ENCODE results near the gene KLHL12. TPM values are rescaled to one million over a fixed set of nuclear protein-coding genes. Genes with fewer than 3 reads are reported as not detected.

The KLHL12 gene
- total RNA-seq, 6 experiments from 2014 or later: 10.7 to 13.0 (median 12.3) TPM

DNA sequence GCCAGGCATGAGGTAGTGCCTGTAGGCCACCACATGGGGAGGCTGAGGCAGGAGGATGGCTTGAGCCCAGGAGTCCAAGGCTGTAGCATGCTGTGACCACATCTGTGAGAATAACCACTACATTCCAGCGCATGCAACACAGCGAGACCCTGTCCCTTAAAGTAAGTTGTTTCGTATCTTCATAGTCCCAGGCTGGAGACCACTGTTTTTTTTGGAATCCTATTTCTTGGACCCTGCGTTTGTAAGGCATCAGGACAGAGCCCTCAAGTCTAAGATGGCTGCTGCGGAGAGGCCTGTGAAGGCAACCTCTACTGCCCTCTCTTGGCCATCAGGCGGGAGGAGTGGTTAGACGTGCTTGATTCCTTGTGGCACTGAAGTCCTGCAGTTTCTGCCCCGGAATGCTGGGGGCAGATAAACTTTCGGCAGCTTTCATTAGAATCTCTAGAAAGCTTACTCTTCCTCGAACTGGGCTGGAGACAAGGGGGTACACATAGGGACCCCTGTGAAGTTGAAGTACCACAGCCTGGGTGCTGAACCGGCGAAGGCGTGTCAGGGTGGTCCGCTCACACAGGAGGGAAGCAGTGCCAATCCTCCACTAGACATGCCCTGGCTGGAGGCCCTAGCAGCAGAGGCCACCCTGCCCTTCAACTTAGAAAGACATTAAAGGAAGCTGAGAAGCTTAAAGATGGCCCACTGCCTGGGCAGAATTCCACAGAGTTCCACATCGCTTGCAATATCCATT is 74.7 kb downstream of the KLHL12 start:
- Histone ChIP-seq H3K4me3 (no peak overlapping the region), H3K4me1 (peaks cover 0 to 13% (median 0%) of the 10 kb centered on the region in 4 donors), H3K27ac (no peak overlapping the region), H3K9me3 (no peaks in the 10 kb centered on the region), H3K27me3 (no peaks in the 10 kb centered on the region), H3K36me3 (no peaks in the 10 kb centered on the region)
- 33% methylated on average over 3 of the region's 15 CpGs for WGBS (ENCODE audit: insufficient coverage, low coverage, low lambda C conversion rate, missing lambda C conversion rate)
- DNase-seq (no peak), ATAC-seq (peak in 3 of 4 donors; percentile 29 to 38 (median 36))
- TF ChIP-seq, protein P1, sequence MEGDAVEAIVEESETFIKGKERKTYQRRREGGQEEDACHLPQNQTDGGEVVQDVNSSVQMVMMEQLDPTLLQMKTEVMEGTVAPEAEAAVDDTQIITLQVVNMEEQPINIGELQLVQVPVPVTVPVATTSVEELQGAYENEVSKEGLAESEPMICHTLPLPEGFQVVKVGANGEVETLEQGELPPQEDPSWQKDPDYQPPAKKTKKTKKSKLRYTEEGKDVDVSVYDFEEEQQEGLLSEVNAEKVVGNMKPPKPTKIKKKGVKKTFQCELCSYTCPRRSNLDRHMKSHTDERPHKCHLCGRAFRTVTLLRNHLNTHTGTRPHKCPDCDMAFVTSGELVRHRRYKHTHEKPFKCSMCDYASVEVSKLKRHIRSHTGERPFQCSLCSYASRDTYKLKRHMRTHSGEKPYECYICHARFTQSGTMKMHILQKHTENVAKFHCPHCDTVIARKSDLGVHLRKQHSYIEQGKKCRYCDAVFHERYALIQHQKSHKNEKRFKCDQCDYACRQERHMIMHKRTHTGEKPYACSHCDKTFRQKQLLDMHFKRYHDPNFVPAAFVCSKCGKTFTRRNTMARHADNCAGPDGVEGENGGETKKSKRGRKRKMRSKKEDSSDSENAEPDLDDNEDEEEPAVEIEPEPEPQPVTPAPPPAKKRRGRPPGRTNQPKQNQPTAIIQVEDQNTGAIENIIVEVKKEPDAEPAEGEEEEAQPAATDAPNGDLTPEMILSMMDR (IDR thresholded peaks at IDR 0.05): peak; percentile 13 to 28 (median 22)
- TF ChIP-seq POLR2A (IDR thresholded peaks at IDR 0.05): no peak
- intact Hi-C loops (cut with DNase I): no loop called here

DNA sequence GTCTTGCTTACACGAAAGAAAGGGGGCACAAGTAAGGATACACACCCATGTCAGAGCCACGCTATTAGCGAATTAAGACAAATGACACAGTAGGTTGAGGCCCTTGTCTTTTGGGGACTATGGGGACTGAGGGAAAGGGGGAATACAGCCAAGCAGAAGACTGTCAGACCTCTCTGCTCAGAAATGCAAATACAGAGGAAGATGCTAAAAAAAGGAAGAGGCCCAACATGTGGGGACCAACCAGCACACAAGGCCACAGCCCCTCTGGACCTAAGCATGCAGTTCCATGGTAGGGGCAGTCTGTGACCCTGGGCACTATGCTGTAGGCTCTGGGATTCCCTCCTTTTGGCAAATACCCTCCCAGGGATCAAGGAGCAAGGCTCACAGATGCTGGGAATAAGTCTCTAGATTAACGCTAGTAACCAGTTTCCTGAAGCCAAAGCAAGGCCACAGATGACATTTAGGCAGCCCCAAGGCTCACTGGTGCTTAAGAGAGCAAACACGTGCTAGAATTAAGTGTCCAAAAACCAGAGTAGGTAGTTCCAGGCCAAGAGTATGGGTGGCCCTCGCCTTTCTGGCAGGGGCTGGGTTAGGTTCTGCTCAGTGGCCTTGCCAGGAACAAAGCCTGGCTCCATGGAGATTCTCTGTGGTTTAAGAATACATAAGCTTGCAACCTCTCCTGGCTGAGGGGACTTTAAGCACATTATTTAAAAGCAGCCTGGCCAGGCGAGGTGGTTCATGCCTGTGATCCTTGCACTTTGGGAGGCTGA is 76.3 kb downstream of the KLHL12 start:
- intact Hi-C loops (cut with DNase I): no loop called here
- 87% methylated on average over 4 of the region's 7 CpGs for WGBS (ENCODE audit: insufficient coverage, low coverage, low lambda C conversion rate, missing lambda C conversion rate)
- H3K9me3 ChIP-seq: no peaks in the 10 kb centered on the region
- H3K36me3 ChIP-seq: no peaks in the 10 kb centered on the region
- no peaks in the 10 kb centered on the region for H3K27me3 ChIP-seq
- no peak overlapping the region for H3K27ac ChIP-seq
- no peak overlapping the region for H3K4me3 ChIP-seq
- no peak for DNase-seq
- H3K4me1 ChIP-seq: peaks cover 0 to 8% (median 0%) of the 10 kb centered on the region in 4 donors
- ATAC-seq: no peak
- TF ChIP-seq, protein P1 (IDR thresholded peaks at IDR 0.05): no peak

DNA sequence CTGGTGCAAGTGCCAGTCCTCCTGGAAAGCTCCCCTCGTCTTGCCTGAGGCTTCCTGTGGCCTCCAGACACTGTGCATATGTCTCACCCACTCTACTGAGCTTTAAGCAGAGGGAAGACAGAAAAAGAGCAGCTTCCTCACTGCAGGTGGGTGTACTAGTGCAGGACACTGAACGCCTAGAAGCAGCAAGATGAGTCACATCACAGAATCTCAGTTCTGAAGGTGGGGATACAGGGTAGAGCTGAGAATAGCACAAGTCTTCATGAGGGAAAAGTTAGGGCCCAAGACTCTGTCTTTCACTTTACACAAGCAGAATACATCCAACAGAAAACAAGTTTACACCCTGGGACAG is 78.9 kb downstream of the KLHL12 start:
- Histone ChIP-seq H3K4me1 (peaks cover 0 to 8% (median 0%) of the 10 kb centered on the region in 4 donors), H3K27ac (peak overlapping the region in 1 of 3 donors; percentile 4), H3K9me3 (no peaks in the 10 kb centered on the region), H3K36me3 (no peaks in the 10 kb centered on the region), H3K27me3 (no peaks in the 10 kb centered on the region), H3K4me3 (no peak overlapping the region)
- no peak for DNase-seq
- ATAC-seq: no peak
- 46% methylated on average over 1 of the region's 2 CpGs for WGBS (ENCODE audit: insufficient coverage, low coverage, low lambda C conversion rate, missing lambda C conversion rate)
- intact Hi-C loops (cut with DNase I): no loop called here
- TF ChIP-seq, protein P1 (IDR thresholded peaks at IDR 0.05): no peak
- TF ChIP-seq POLR2A (IDR thresholded peaks at IDR 0.05): no peak

DNA sequence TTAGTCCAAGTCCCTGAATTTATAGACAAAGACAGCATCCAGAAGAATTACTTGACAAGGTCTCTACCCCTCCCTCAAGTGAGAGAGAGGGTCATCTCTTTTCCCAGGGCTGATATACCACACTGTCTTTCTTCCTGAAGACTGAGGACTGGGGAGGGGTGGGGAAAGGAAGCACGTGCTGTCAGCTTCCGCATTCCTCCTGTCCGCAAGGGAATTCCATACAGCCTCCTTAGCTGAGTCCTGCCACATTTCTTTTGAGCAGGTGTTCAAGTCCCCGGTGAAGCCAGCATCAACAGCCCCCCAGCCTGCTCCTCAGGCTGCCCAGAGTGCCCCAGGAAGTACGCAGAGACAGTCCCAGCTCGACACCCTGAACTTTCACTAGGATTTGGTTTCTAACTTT is 82.1 kb downstream of the KLHL12 start:
- WGBS (ENCODE audit: insufficient coverage, low coverage, low lambda C conversion rate, missing lambda C conversion rate): 67% methylated on average over 3 of the region's 6 CpGs
- no peak for TF ChIP-seq POLR2A (IDR thresholded peaks at IDR 0.05)
- TF ChIP-seq, protein P1 (IDR thresholded peaks at IDR 0.05): no peak

More for the DNA sequence above, 82.1 kb downstream of the KLHL12 start:
- intact Hi-C loops (cut with DNase I): no loop called here
- no peak overlapping the region for H3K4me3 ChIP-seq
- H3K4me1 ChIP-seq: peaks cover 0 to 8% (median 0%) of the 10 kb centered on the region in 4 donors
- no peaks in the 10 kb centered on the region for H3K27me3 ChIP-seq
- H3K9me3 ChIP-seq: no peaks in the 10 kb centered on the region
- H3K36me3 ChIP-seq: no peaks in the 10 kb centered on the region
- DNase-seq: no peak
- no peak for ATAC-seq
- no peak overlapping the region for H3K27ac ChIP-seq
